Sciatic nerve (tissue), 2 donors: ENCODE measurements around the gene COA4. TPM values are rescaled to one million over a fixed set of nuclear protein-coding genes. Genes with fewer than 3 reads are reported as not detected.
A peak's percentile ranks its signal among the peaks of the same experiment; 100 is the strongest.
"Not testable (repeated sequence)": the region's sequence is repeated elsewhere in the genome, so short reads cannot be mapped to it uniquely, and the experiment has no call there.

Experiments
- ATAC-seq: fragments of 200-7000 bp; cut with Tn5 transposase; one replicate; pipeline ENCODE4 v1.9.1; 2020; ENCODE audit warnings: mild to moderate bottlenecking, moderate library complexity
- DNase-seq: peaks from one replicate; pipeline ENCODE4 v3.0.0-alpha.2; 2020; ENCODE audit warnings: low spot score
- intact Hi-C: fragments of 100-400 bp; cut with DNase I; formaldehyde crosslinking; loops from one replicate; pipeline ENCODE4 v1.14.2; 2022
- total RNA-seq: library from RNA; stranded (reverse); fragmentation: NEBNext Ultra II Directional; extraction: Animal tissue kit (Norgen Biotek cat#: 25700); gene quantifications from one replicate; pipeline ENCODE4 v1.2.1, GENCODE V29; 2021
- donor health status: DM: no; HTN: no; CAD: no.
- donor health status: DM: no; HTN: no; CAD: no.

Gene COA4
- 37.5 TPM for total RNA-seq

DNA sequence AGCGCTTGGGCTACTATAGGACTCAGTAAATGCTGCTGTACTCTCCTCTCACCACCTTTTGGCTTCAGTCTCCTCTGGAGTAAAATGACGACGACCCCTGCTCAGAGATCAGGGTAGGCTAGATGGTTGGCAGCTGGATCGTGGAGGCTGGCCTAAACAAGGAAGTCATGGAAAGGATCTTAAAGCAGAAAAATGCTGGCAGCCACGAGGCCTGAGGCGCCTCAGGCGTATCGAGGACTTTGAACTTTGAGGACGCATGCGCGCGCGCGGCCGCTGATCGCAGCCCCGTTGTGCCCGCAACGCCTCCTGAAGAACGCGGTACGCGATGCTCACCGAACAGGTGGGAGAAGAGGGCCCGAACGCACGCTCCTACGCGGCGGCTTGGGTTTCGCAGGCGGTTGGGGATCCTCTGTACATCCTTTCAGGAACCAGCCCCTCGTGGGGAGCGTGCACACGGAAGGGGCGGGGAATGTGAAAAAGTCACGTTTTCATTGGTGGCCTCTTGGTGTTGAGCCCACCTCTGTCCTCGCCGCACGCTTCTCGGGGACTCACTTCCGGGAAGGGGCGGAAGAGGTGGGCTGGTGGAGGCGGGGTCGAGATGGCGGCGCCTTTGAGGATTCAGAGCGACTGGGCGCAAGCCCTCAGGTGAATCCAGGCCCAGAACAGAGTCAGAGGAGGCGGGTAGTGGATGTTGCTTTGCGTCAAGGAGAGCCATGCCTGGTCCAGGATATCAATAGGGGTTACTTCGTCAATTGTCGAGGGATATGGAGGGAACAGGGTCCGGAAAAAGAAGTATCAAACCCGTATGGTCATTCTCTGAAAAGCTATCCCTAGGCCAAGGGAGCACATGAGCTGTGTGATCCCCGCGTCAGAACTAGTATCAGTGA lies at the start of gene COA4, which contains the start of gene PAAF1:
TSS of gene COA4 (minus strand) at position 423 of the 887 bp plus-strand sequence. CDS start 3,468 bp downstream, outside the sequence.
TSS of gene PAAF1 (plus strand) at position 576 of the 887 bp plus-strand sequence. CDS start at position 599, 23 bp downstream.
- DNase-seq: peak; percentile 96
- ATAC-seq: peak; percentile 100
- intact Hi-C loops: no loop called here

GRCh38 chr11:73921180-73921579 lies 44.5 kb upstream of the COA4 start:
- DNase-seq: no peak
- intact Hi-C loops: no loop called here
- no peak for ATAC-seq

GRCh38 chr11:73916435-73916834 lies 39.8 kb upstream of the COA4 start:
- DNase-seq (no peak), ATAC-seq (no peak)
- intact Hi-C loops: no loop called here

GRCh38 chr11:73914284-73914683 lies 37.6 kb upstream of the COA4 start:
- ATAC-seq: no peak

GRCh38 chr11:73913472-73913871 lies 36.8 kb upstream of the COA4 start:
- ATAC-seq (no peak), DNase-seq (no peak)
- intact Hi-C loops: no loop called here

More at GRCh38 chr11:73914284-73914683, 37.6 kb upstream of the COA4 start:
- intact Hi-C loops: no loop called here
- DNase-seq: no peak

DNA sequence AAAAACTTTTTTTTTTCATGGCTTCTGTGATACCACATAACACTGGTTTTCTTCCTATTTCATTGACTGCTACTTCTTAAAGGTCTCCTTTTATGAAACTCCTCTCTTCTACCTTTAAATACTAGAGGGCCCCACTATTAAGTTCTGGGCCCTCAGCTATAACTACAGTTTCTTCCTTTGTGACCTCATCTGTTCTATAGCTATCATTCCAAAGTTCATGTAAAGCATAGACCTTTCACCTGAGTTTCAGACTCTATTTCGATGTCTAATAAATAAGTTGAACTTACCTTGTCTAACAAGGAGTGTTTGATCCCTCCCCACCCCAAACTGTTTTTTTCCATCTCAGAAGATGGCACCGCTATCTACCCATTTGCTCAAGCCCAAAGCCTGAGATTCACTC lies 35.4 kb upstream of the COA4 start:
- ATAC-seq: no peak
- intact Hi-C loops: no loop called here
- DNase-seq: no peak

DNA sequence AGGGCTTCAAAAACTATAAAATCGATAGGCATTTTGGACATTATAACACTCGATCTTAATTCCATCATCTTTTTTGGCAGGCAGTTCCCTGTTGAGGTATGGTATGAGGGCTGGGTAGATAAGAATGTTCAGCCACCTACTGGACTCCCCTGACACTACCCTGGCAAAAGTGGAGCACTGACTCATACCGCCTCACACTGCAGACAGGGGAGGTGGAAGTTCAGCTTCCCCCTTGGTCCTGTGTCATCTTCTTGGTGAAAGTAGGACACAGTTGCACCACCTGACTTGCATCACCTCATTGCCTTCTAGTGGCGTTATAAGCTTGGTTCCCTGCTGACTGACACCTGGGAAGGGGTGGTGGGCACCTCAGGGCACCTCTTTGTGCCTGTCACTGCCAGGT lies 30.5 kb upstream of the COA4 start:
- ATAC-seq: no peak
- no peak for DNase-seq
- intact Hi-C loops: no loop called here

GRCh38 chr11:73902303-73902702 lies 25.7 kb upstream of the COA4 start:
- intact Hi-C loops: no loop called here

GRCh38 chr11:73894725-73895335 lies 18.2 kb upstream of the COA4 start:
- ATAC-seq (no peak), DNase-seq (no peak)
- intact Hi-C loops: no loop called here

More at GRCh38 chr11:73902303-73902702, 25.7 kb upstream of the COA4 start:
- DNase-seq: no peak
- no peak for ATAC-seq

- intact Hi-C loops: no loop called here
Observed at GRCh38 chr11:73893041-73893440, 16.4 kb upstream of the COA4 start.

DNA sequence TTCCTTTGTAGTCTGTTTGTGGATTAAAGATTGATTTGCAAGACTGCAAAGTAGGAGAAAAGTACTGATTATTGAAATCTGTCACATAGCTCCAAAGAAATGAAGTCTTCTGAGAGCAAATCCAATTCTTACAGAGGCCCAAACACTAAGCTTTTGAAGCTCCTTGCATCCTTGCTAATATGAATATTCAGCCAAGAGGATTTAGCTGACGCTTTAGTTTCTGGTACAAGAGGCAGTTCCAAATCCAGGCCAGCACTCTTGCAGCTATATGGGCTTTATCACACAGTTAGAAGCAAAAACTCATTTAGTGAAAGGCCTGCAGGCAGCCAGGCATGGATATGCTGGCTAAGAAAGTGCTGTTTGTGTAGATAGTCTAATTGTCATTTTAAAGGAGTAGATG lies 12.9 kb upstream of the COA4 start:
- ATAC-seq: no peak

More at GRCh38 chr11:73893041-73893440, 16.4 kb upstream of the COA4 start:
- DNase-seq: no peak
- ATAC-seq: no peak

DNA sequence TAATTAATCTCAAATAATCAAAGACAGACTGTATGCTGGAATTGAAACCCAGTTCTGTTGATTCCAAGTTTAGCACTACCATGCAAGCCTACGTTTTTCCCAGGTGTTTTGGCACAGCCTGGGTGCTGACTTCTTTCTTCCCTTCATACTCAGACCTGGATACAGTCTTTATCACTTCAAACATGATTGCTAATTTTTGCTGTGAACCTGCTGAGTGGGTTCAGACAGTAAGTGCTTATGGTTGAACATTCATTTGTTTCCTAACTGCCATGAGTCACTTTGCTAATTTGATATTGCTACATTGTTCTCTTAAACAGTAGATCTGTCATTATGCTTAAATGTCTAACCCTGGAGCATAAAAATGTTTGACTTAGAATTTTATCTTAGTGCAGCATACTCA lies 12.4 kb upstream of the COA4 start:
- intact Hi-C loops: no loop called here
- DNase-seq (no peak), ATAC-seq (no peak)

More for the DNA sequence above, 12.9 kb upstream of the COA4 start:
- intact Hi-C loops: no loop called here
- DNase-seq: no peak

- ATAC-seq (no peak), DNase-seq (no peak)
- intact Hi-C loops: no loop called here
Observed at GRCh38 chr11:73888244-73888643, 11.6 kb upstream of the COA4 start.

GRCh38 chr11:73883856-73884255 lies 7.2 kb upstream of the COA4 start:
- no peak for ATAC-seq

DNA sequence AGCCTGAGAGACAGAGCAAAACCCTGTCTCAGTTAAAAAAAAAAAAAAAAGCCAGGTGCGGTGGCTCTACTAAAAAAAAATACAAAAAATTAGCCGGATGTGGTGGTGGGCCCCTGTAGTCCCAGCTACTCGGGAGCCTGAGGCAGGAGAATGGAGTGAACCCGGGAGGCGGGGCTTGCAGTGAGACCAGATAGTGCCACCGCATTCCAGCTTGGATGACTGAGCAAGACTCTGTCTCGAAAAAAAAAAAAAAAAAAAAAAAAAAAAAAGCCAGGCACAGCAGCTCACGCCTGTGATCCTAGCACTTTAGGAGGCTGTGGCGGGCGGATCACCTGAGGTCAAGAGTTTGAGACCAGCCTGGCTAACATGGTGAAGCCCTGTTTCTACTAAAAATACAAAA lies 3.8 kb upstream of the COA4 start:
- intact Hi-C loops, DNase-seq, ATAC-seq: not testable (repeated sequence)

More at GRCh38 chr11:73883856-73884255, 7.2 kb upstream of the COA4 start:
- DNase-seq: no peak
- intact Hi-C loops: no loop called here

DNA sequence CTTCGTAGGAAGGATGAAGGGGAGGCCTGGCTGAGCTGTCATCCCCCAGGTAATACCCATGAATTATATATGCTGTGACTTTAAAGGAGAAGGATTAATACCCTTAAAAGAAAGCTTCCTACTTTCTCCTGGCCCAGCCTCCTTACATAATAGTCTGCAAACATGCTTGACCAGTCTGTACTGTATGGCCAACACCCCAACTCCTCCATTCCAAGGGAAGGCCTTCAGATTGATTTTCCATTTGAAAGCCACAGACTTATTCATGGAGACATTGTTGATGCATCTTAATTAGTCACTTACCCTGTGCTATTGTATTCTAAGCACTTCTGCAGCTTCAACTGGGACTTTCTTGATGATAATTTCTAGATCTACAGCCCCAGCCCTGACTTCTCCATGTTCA lies 2.1 kb upstream of the COA4 start:
- intact Hi-C loops: no loop called here
- ATAC-seq: no peak
- no peak for DNase-seq

DNA sequence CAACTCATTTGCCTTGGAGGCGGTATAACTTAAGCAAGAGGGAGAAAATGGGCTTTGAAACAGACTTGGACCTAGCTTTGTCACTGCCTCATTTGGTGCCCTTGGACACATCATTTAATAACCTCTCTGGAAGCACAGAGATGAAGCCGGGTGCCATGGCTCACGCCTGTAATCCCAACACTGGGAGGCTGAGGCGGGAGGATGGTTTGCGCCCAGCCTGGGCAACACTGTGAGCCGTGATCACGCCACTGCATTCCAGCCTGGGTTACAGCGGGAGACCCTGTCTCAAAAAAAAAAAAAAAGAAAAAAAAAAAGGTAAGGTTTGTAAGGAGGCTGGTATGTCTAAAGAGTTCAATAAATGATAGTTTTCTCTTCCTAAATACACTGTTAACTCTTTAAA lies 806 bp downstream of the COA4 start:
- intact Hi-C loops: no loop called here
- no peak for DNase-seq
- no peak for ATAC-seq

GRCh38 chr11:73875380-73875779 lies 1.3 kb downstream of the COA4 start:
- intact Hi-C loops: no loop called here
- no peak for DNase-seq
- no peak for ATAC-seq

DNA sequence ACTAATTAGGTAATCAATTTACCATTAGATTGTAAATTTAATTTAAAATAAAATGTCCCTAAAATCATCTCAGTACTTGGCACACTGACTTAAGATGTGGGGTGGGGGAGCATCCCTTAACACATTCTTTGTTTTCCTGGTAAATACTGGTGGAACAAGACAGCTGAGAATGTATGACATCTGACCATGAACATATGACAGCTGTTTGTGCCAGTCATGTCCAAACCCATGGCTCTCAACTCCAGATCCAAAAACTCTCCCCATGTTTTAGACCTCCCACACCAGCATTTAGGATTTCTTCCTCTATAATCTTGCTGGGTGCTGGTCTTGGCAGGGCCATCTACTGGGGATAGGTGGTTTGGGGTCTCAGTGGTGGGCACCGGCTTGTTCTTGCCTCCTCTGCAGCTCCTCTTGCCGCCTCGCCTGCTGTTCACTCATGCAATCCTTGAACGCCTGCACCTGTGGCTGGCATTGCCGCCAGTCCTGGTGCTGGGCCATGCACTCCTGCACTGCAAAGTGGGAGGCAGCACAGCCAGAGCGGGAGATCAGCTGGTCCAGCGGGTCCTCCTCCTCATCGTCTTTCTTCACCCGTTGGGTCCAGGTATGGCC lies 3.8 kb downstream of the COA4 start:
- intact Hi-C loops: no loop called here
- no peak for ATAC-seq
- no peak for DNase-seq

DNA sequence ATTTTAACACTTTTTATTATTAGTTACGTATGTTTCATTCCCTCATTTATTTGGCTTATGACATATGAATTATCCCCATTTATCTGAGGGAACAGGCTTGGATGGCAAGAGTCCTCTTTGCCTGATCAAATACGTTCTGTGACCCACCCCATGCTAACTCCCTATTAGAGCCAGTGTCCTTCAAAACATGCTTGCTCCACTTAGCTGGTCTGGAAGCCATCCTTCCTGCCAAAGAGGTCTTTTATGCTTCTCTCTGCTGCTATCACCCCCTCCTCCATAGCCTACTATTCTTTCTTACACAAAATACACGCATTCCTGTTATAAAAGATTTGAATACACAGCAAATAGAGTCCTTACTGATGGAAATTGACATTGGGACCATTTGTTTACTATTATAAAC lies 6.4 kb downstream of the COA4 start:
- no peak for DNase-seq
- intact Hi-C loops: no loop called here
- ATAC-seq: no peak
